HG03565 (cell line): ENCODE measurements around the gene ACSF3.
"Not testable (repeated sequence)": the region's sequence is repeated elsewhere in the genome, so short reads cannot be mapped to it uniquely, and the experiment has no call there.

Experiments
- ATAC-seq: cut with Tn5 transposase; IDR thresholded peaks from one replicate; pipeline ENCODE4 v1.9.1; 2021; ENCODE audit warnings: mild to moderate bottlenecking, moderate library complexity; ENCODE audit not compliant: unreplicated experiment

Gene ACSF3

GRCh38 chr16:89055313-89055712 is 38.3 kb upstream of the ACSF3 start:
- ATAC-seq = no peak

GRCh38 chr16:89055894-89056555 is 37.6 kb upstream of the ACSF3 start:
- ATAC-seq = no peak

GRCh38 chr16:89056592-89056991 is 37.1 kb upstream of the ACSF3 start:
- ATAC-seq = no peak

GRCh38 chr16:89057738-89058137 is 35.9 kb upstream of the ACSF3 start:
- no peak for ATAC-seq

- no peak for ATAC-seq
Observed at GRCh38 chr16:89058812-89059211, 34.8 kb upstream of the ACSF3 start.

GRCh38 chr16:89060207-89060794 is 33.4 kb upstream of the ACSF3 start:
- no peak for ATAC-seq

GRCh38 chr16:89061086-89061485 is 32.6 kb upstream of the ACSF3 start:
- ATAC-seq = no peak

GRCh38 chr16:89061590-89062380 is 31.9 kb upstream of the ACSF3 start:
- ATAC-seq = no peak

- ATAC-seq = no peak
Observed at GRCh38 chr16:89062389-89063345, 31.0 kb upstream of the ACSF3 start.

GRCh38 chr16:89063768-89064320 is 29.8 kb upstream of the ACSF3 start:
- no peak for ATAC-seq

GRCh38 chr16:89064606-89065457 is 28.8 kb upstream of the ACSF3 start:
- ATAC-seq = no peak

- no peak for ATAC-seq
Observed at GRCh38 chr16:89065458-89065822, 28.2 kb upstream of the ACSF3 start.

GRCh38 chr16:89066721-89067120 is 26.9 kb upstream of the ACSF3 start:
- ATAC-seq = no peak

GRCh38 chr16:89067677-89068443 is 25.8 kb upstream of the ACSF3 start:
- ATAC-seq = no peak

GRCh38 chr16:89068814-89069616 is 24.6 kb upstream of the ACSF3 start:
- ATAC-seq = not testable (repeated sequence)

- ATAC-seq = no peak
Observed at GRCh38 chr16:89069920-89070319, 23.7 kb upstream of the ACSF3 start.

- no peak for ATAC-seq
Observed at GRCh38 chr16:89070590-89070989, 23.1 kb upstream of the ACSF3 start.
